CD4-positive, alpha-beta memory T cell (primary cell): Measurements from ENCODE around the gene MS4A10. TPM values are rescaled to one million over a fixed set of nuclear protein-coding genes. Genes with fewer than 3 reads are reported as not detected.

Experiments
- CTCF ChIA-PET: fragments of 350-600 bp; sonication (Branson Sonifier 250); formaldehyde crosslinking; loops from one replicate; lab custom pipeline; 2021; ENCODE audit warnings: inconsistent platforms; ENCODE audit not compliant: partially characterized antibody; lab: Charles Lee
- POLR2A ChIA-PET: fragments of 350-600 bp; sonication (Branson Sonifier 250); formaldehyde crosslinking; loops from one replicate; lab custom pipeline; 2021; ENCODE audit not compliant: partially characterized antibody; lab: Charles Lee
- DNase-seq, 5 donors: peaks; one replicate each; pipeline versions ENCODE4 v3.0.0 to v3.0.0-alpha.2; 2020 to 2022; ENCODE audit warnings: mixed read lengths in 1 of 5
- H3K27ac ChIP-seq: one replicate; pipeline ENCODE4 v1.7.0; 2013; ENCODE audit warnings: low read depth, low read length
- H3K27me3 ChIP-seq: 2 replicates; pipeline ENCODE4 v1.7.0; 2013; ENCODE audit warnings: mild to moderate bottlenecking, low read length, moderate library complexity; ENCODE audit not compliant: insufficient read depth
- H3K36me3 ChIP-seq: 2 replicates; pipeline ENCODE4 v1.7.0; 2013; ENCODE audit warnings: mild to moderate bottlenecking, low read length, moderate library complexity; ENCODE audit not compliant: insufficient read depth
- H3K4me1 ChIP-seq: 2 replicates; pipeline ENCODE4 v1.7.0; 2013; ENCODE audit warnings: mild to moderate bottlenecking, low read length, moderate library complexity; ENCODE audit not compliant: insufficient read depth
- H3K4me3 ChIP-seq, 2 donors: one replicate each; pipeline ENCODE4 v1.7.0; 2013; ENCODE audit warnings: low read length in 2 of 2, mild to moderate bottlenecking in 1 of 2
- H3K9me3 ChIP-seq, 2 donors: one replicate each; pipeline ENCODE4 v1.7.0; 2013; ENCODE audit warnings: low read length in 2 of 2, control low read depth in 1 of 2; ENCODE audit not compliant: control insufficient read depth in 1 of 2
- H3K27ac Mint-ChIP-seq, 7 donors: one replicate each; pipeline ENCODE4 v1.8.0; 2020 to 2021; ENCODE audit warnings: mixed read lengths in 7 of 7, mild to moderate bottlenecking in 6 of 7, inconsistent platforms in 3 of 7, moderate library complexity in 3 of 7
- H3K27me3 Mint-ChIP-seq, 2 donors: one replicate each; pipeline ENCODE4 v1.8.0; 2020 to 2021; ENCODE audit warnings: mixed read lengths in 2 of 2
- H3K36me3 Mint-ChIP-seq, 2 donors: one replicate each; pipeline ENCODE4 v1.8.0; 2020 to 2021; ENCODE audit warnings: mixed read lengths in 2 of 2, inconsistent platforms in 1 of 2, mild to moderate bottlenecking in 1 of 2
- H3K4me1 Mint-ChIP-seq, 4 donors: one replicate each; pipeline ENCODE4 v1.8.0; 2020 to 2021; ENCODE audit warnings: mixed read lengths in 4 of 4, mild to moderate bottlenecking in 1 of 4
- H3K4me3 Mint-ChIP-seq, 8 donors: one replicate each; pipeline ENCODE4 v1.8.0; 2020 to 2021; ENCODE audit warnings: mixed read lengths in 8 of 8, mild to moderate bottlenecking in 7 of 8, moderate library complexity in 6 of 8, inconsistent platforms in 3 of 8
- H3K9me3 Mint-ChIP-seq, 8 donors: one replicate each; pipeline ENCODE4 v1.8.0; 2020 to 2021; ENCODE audit warnings: mixed read lengths in 8 of 8, mild to moderate bottlenecking in 5 of 8, inconsistent platforms in 3 of 8, moderate library complexity in 1 of 8
- intact Hi-C: fragments of 100-400 bp; cut with micrococcal nuclease; formaldehyde crosslinking; loops from one replicate; pipeline ENCODE4 v1.15.1; 2023
- polyA plus RNA-seq, 2 donors: library from polyadenylated mRNA; unstranded; fragments of 300-500 nt; fragmentation: Illumina TruSeq; gene quantifications; one replicate each; pipeline ENCODE4 v1.2.3, GENCODE V29; 2021
- total RNA-seq, 2 experiments: library from RNA; stranded (reverse); gene quantifications; one replicate each; pipeline ENCODE4 v1.2.3, GENCODE V29; 2021

The MS4A10 gene
- total and polyA plus RNA-seq, 4 experiments from 2014 or later, result not detected

- intact Hi-C loops, result no loop called here
- Mint-ChIP-seq H3K36me3 (peaks cover 39 to 44% of the 10 kb centered on the region in 2 donors), H3K4me3 (no peak overlapping the region), H3K9me3 (no peaks in the 10 kb centered on the region), H3K27ac (no peak overlapping the region), H3K27me3 (no peaks in the 10 kb centered on the region), H3K4me1 (peaks cover 20 to 27% (median 26%) of the 10 kb centered on the region in 4 donors)
- peaks cover 19% of the 10 kb centered on the region for H3K36me3 ChIP-seq
- H3K4me3 ChIP-seq, result no peak overlapping the region
- H3K27me3 ChIP-seq, result no peaks in the 10 kb centered on the region
- DNase-seq, result no peak
- peaks cover 22% of the 10 kb centered on the region for H3K4me1 ChIP-seq
- ChIA-PET POLR2A (no interaction called here), CTCF (no interaction called here)
- H3K27ac ChIP-seq, result no peak overlapping the region
- H3K9me3 ChIP-seq, result no peaks in the 10 kb centered on the region
Observed at GRCh38 chr11:60847896-60848295, 62.8 kb downstream of the MS4A10 start.

- Histone ChIP-seq H3K36me3 (peaks cover 19% of the 10 kb centered on the region), H3K9me3 (no peaks in the 10 kb centered on the region), H3K4me1 (peaks cover 13% of the 10 kb centered on the region), H3K4me3 (no peak overlapping the region), H3K27ac (no peak overlapping the region), H3K27me3 (no peaks in the 10 kb centered on the region)
- peaks cover 41 to 43% of the 10 kb centered on the region in 2 donors for H3K36me3 Mint-ChIP-seq
- peaks cover 12 to 19% (median 18%) of the 10 kb centered on the region in 4 donors for H3K4me1 Mint-ChIP-seq
- no peak overlapping the region for H3K27ac Mint-ChIP-seq
- no peaks in the 10 kb centered on the region for H3K9me3 Mint-ChIP-seq
- intact Hi-C loops, result no loop called here
- H3K27me3 Mint-ChIP-seq, result no peaks in the 10 kb centered on the region
- H3K4me3 Mint-ChIP-seq, result no peak overlapping the region
- no peak for DNase-seq
- ChIA-PET POLR2A (no interaction called here), CTCF (no interaction called here)
Observed at GRCh38 chr11:60848714-60849151, 63.6 kb downstream of the MS4A10 start.

GRCh38 chr11:60849641-60850520, 64.7 kb downstream of the MS4A10 start:
- no peak overlapping the region for H3K4me3 Mint-ChIP-seq
- Histone ChIP-seq H3K9me3 (no peaks in the 10 kb centered on the region), H3K27ac (no peak overlapping the region), H3K4me3 (no peak overlapping the region), H3K27me3 (no peaks in the 10 kb centered on the region), H3K4me1 (peaks cover 2% of the 10 kb centered on the region), H3K36me3 (peaks cover 19% of the 10 kb centered on the region)
- H3K27me3 Mint-ChIP-seq, result no peaks in the 10 kb centered on the region
- H3K4me1 Mint-ChIP-seq, result peaks cover 1 to 9% (median 7%) of the 10 kb centered on the region in 4 donors
- no peak for DNase-seq
- ChIA-PET CTCF (interaction anchor here (1.6 to 1.8 kb wide), 2 partner anchors 11 to 50 kb away, joined by 3 to 4 read pairs; no protein-coding TSS in a partner anchor), POLR2A (no interaction called here)
- no peak overlapping the region for H3K27ac Mint-ChIP-seq
- intact Hi-C loops, result no loop called here
- H3K9me3 Mint-ChIP-seq, result no peaks in the 10 kb centered on the region
- peaks cover 38 to 39% of the 10 kb centered on the region in 2 donors for H3K36me3 Mint-ChIP-seq

Other genes with a start within 250 kb of the MS4A10 start
- not detected for gene MS4A8, start 85.7 kb upstream of the MS4A10 start, total RNA-seq
- gene MS4A8, start 85.7 kb upstream of the MS4A10 start, polyA plus RNA-seq, result not detected
- not detected for gene MS4A18, start 60.6 kb upstream of the MS4A10 start, total RNA-seq
- gene MS4A18, start 60.6 kb upstream of the MS4A10 start, polyA plus RNA-seq, result not detected
- gene MS4A15, start 28.5 kb upstream of the MS4A10 start, total RNA-seq, result not detected
- not detected for gene MS4A15, start 28.5 kb upstream of the MS4A10 start, polyA plus RNA-seq
- 1 to 10 TPM; 7.5 to 9.6 TPM for gene CCDC86, start 56.8 kb downstream of the MS4A10 start, total RNA-seq
- gene CCDC86, start 56.8 kb downstream of the MS4A10 start, polyA plus RNA-seq, result 10 to 100 TPM; 12.5 to 17.2 TPM
- 1 to 10 TPM; 3.6 TPM for gene PTGDR2, start 70.6 kb downstream of the MS4A10 start, total RNA-seq
- gene PTGDR2, start 70.6 kb downstream of the MS4A10 start, polyA plus RNA-seq, result 1 to 10 TPM; 1.9 to 3.5 TPM
- under 1 TPM; 0.33 to 0.41 TPM for gene ZP1, start 82.2 kb downstream of the MS4A10 start, total RNA-seq
- under 1 TPM in 1 of 2 donors, not detected in 1; 0.50 TPM for gene ZP1, start 82.2 kb downstream of the MS4A10 start, polyA plus RNA-seq
- 10 to 100 TPM; 97.4 to 99.2 TPM for gene PRPF19, start 121.3 kb downstream of the MS4A10 start, total RNA-seq
- 10 to 100 TPM; 10.8 to 17.1 TPM for gene PRPF19, start 121.3 kb downstream of the MS4A10 start, polyA plus RNA-seq
- gene TMEM109, start 128.8 kb downstream of the MS4A10 start, total RNA-seq, result 10 to 100 TPM; 66.9 to 68.0 TPM
- 100 to 1,000 TPM; 195 to 333 TPM for gene TMEM109, start 128.8 kb downstream of the MS4A10 start, polyA plus RNA-seq
- under 1 TPM; 0.78 to 0.93 TPM for gene TMEM132A, start 139.1 kb downstream of the MS4A10 start, total RNA-seq
- not detected for gene TMEM132A, start 139.1 kb downstream of the MS4A10 start, polyA plus RNA-seq
- 1 to 10 TPM; 4.6 to 5.4 TPM for gene SLC15A3, start 166.8 kb downstream of the MS4A10 start, total RNA-seq
- gene SLC15A3, start 166.8 kb downstream of the MS4A10 start, polyA plus RNA-seq, result under 1 TPM in 1 of 2 donors, not detected in 1; 0.29 TPM
- 100 to 1,000 TPM; 414 to 428 TPM for gene CD6, start 186.3 kb downstream of the MS4A10 start, total RNA-seq
- gene CD6, start 186.3 kb downstream of the MS4A10 start, polyA plus RNA-seq, result 100 to 1,000 TPM; 281 to 298 TPM